PC-9 (cell line): Measurements from ENCODE around the gene ADGRG7. TPM values are rescaled to one million over a fixed set of nuclear protein-coding genes. Genes with fewer than 3 reads are reported as not detected.

ENCODE experiments used
- BruUV-seq: library from RNA; stranded (reverse); fragments of 400-500 nt; replicated peaks from 2 replicates; lab custom pipeline; 2021; lab: Mats Ljungman, UMichigan
- CTCF ChIA-PET: fragments of 300-600 bp; sonication (Branson Sonifier 250); formaldehyde crosslinking; loops from one replicate; lab custom pipeline; 2022; ENCODE audit warnings: antibody characterized with exemption; lab: Charles Lee
- POLR2A ChIA-PET: fragments of 300-600 bp; sonication (Branson Sonifier 250); formaldehyde crosslinking; loops from one replicate; lab custom pipeline; 2022; ENCODE audit warnings: antibody characterized with exemption; ENCODE audit not compliant: unreplicated experiment; lab: Charles Lee
- DNase-seq, 2 experiments: peaks; one replicate each; pipeline versions ENCODE4 v3.0.0 to v3.0.0-alpha.2; 2015 to 2022; ENCODE audit warnings: mixed read lengths in 1 of 2
- H2AFZ ChIP-seq: fragments of 200-600 bp; sonication (generic); 2 replicates; pipeline ENCODE4 v1.8.1; 2017; ENCODE audit warnings: antibody characterized with exemption
- H3F3A ChIP-seq: fragments of 200-600 bp; sonication (generic); 2 replicates; pipeline ENCODE4 v1.8.1; 2017; ENCODE audit warnings: antibody characterized with exemption, mild to moderate bottlenecking, low read depth; ENCODE audit not compliant: insufficient read depth
- H3K27ac ChIP-seq: fragments of 200-600 bp; sonication (generic); 2 replicates; pipeline ENCODE4 v1.6.1; 2016; ENCODE audit warnings: mixed run types
- H3K27me3 ChIP-seq: fragments of 200-600 bp; sonication (generic); 2 replicates; pipeline ENCODE4 v1.6.1; 2016; ENCODE audit warnings: low read depth, mixed run types; ENCODE audit not compliant: insufficient read depth
- H3K36me3 ChIP-seq: fragments of 200-600 bp; sonication (generic); 2 replicates; pipeline ENCODE4 v1.6.1; 2016; ENCODE audit warnings: low read depth, mixed run types
- H3K4me1 ChIP-seq: fragments of 200-600 bp; sonication (generic); replicated peaks from 2 replicates; pipeline ENCODE4 v1.6.1; 2016; ENCODE audit warnings: mixed run types; ENCODE audit not compliant: insufficient read depth
- H3K4me2 ChIP-seq: fragments of 200-600 bp; sonication (generic); 2 replicates; pipeline ENCODE4 v1.6.1; 2017; ENCODE audit warnings: mixed run types
- H3K4me3 ChIP-seq: fragments of 200-600 bp; sonication (generic); 2 replicates; pipeline ENCODE4 v1.6.1; 2016; ENCODE audit warnings: mixed run types
- H3K79me2 ChIP-seq: fragments of 200-600 bp; sonication (generic); 2 replicates; pipeline ENCODE4 v1.6.1; 2017; ENCODE audit warnings: low read depth, mixed run types
- H3K9me2 ChIP-seq: fragments of 200-600 bp; sonication (generic); 2 replicates; pipeline ENCODE4 v1.8.1; 2017; ENCODE audit warnings: mild to moderate bottlenecking; ENCODE audit not compliant: insufficient read depth
- H3K9me3 ChIP-seq: fragments of 200-600 bp; sonication (generic); 2 replicates; pipeline ENCODE4 v1.8.1; 2016; ENCODE audit warnings: low read depth; ENCODE audit not compliant: insufficient read depth
- H4K20me1 ChIP-seq: fragments of 200-600 bp; sonication (generic); 2 replicates; pipeline ENCODE4 v1.8.1; 2017; ENCODE audit not compliant: insufficient read depth
- CTCF ChIP-seq: fragments of 200-600 bp; sonication (generic); conservative IDR thresholded peaks from 2 replicates; pipeline ENCODE4 v1.6.1; 2017; ENCODE audit warnings: mixed run types, antibody characterized with exemption, mild to moderate bottlenecking, moderate library complexity
- EZH2 ChIP-seq: fragments of 200-600 bp; sonication (generic); IDR thresholded peaks from 2 replicates; pipeline ENCODE4 v1.8.0; 2017; ENCODE audit warnings: antibody characterized with exemption, low read depth
- intact Hi-C: fragments of 100-400 bp; cut with micrococcal nuclease; formaldehyde crosslinking; loops from one replicate; pipeline ENCODE4 v1.10.0; 2022; ENCODE audit not compliant: unreplicated experiment
- total RNA-seq: library from RNA; stranded (reverse); gene quantifications from 2 replicates; pipeline ENCODE4 v1.2.3, GENCODE V29; 2021

ADGRG7 gene
- total RNA-seq, 1 experiment from 2014 or later = not detected

GRCh38 chr3:100703865-100704264 is 94.5 kb downstream of the ADGRG7 start:
- H3K27me3 ChIP-seq = no peaks in the 10 kb centered on the region
- no peaks in the 10 kb centered on the region for H3K79me2 ChIP-seq
- H3F3A ChIP-seq = peaks cover 13% of the 10 kb centered on the region
- 0 out of 2 replicates have a peak, but pooled peaks cover 8% of the 10 kb centered on the region for H3K9me3 ChIP-seq
- no peak overlapping the region for H3K4me2 ChIP-seq
- H3K27ac ChIP-seq = no peak overlapping the region
- H4K20me1 ChIP-seq = no peaks in the 10 kb centered on the region
- ChIA-PET CTCF (interaction anchor here (0.5 kb wide), 1 partner anchor 872 kb away, joined by 10 read pairs; no protein-coding TSS in a partner anchor), POLR2A (interaction anchor here (0.6 kb wide), 1 partner anchor 178 kb away, joined by 5 read pairs; no protein-coding TSS in a partner anchor)
- no TSS peak for BruUV-seq
- H3K36me3 ChIP-seq = no peaks in the 10 kb centered on the region
- 0 out of 2 replicates have a peak, but pooled peaks cover 3% of the 10 kb centered on the region for H3K9me2 ChIP-seq
- intact Hi-C loops = no loop called here
- no peak for DNase-seq
- peaks cover 21% of the 10 kb centered on the region for H3K4me1 ChIP-seq
- no peak for TF ChIP-seq CTCF
- TF ChIP-seq EZH2 = no peak
- H2AFZ ChIP-seq = no peak overlapping the region
- H3K4me3 ChIP-seq = no peak overlapping the region

DNA sequence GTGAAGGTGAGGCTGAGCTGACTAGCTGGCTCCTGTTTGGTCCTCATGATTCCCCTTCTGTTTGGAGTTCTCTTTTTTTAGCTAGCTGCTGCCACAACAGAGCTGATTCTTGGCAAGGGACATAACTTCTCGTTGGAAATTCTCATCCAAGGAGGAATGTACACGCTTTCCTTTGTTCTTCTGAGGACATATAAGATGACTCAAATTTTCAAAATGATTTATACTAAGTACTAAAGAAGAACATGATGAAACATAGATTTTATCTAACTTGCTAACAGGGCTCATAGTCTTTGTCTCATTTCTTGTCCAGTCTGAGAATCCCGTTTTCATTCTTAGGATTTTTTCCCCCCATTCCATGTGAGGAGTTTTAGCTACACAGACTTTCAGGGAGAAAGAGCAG is 97.0 kb downstream of the ADGRG7 start:
- no TSS peak for BruUV-seq
- Histone ChIP-seq H3K36me3 (peaks cover 5% of the 10 kb centered on the region), H3K4me1 (peaks cover 27% of the 10 kb centered on the region), H3K9me3 (0 out of 2 replicates have a peak, but pooled peaks cover 8% of the 10 kb centered on the region), H3K79me2 (peaks cover 16% of the 10 kb centered on the region), H4K20me1 (peaks cover 11% of the 10 kb centered on the region), H3F3A (peaks cover 20% of the 10 kb centered on the region), H3K4me3 (no peak overlapping the region), H3K4me2 (no peak overlapping the region), H3K27ac (no peak overlapping the region), H3K27me3 (no peaks in the 10 kb centered on the region), H3K9me2 (0 out of 2 replicates have a peak, but pooled peaks cover 3% of the 10 kb centered on the region), H2AFZ (no peak overlapping the region)
- TF ChIP-seq CTCF (no peak), EZH2 (no peak)
- POLR2A ChIA-PET = no interaction called here
- DNase-seq = no peak
- CTCF ChIA-PET = no interaction called here
- intact Hi-C loops = loop anchor here (5.0 kb wide), 1 partner anchor 244 kb away; no protein-coding TSS in a partner anchor

DNA sequence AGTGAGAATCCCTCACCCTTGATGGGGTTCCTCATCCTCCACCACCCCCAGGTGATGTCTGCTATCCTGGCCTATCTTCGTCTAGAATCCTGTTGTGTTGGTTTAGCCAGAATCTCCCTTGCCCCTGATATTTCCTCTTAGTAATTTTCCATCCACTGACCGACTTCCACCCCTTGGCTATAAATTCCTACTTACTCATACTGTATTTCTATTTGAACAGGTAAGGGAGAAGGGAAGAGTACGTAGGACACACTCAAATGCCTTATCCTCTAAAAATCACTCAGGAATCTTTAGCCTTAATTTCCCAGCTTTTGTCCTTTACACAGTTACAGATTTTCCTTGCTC is 99.2 kb downstream of the ADGRG7 start:
- ChIA-PET CTCF (interaction anchor here (0.6 to 4.1 kb wide), 4 partner anchors 74 to 305 kb away, joined by 3 to 16 read pairs (median 4); no protein-coding TSS in a partner anchor), POLR2A (interaction anchor here (0.5 to 1.0 kb wide), 8 partner anchors 14 to 962 kb away, joined by 3 to 14 read pairs (median 6); no protein-coding TSS in a partner anchor)
- Histone ChIP-seq H3K27ac (peak overlapping the region; percentile 95), H3K4me1 (peaks cover 35% of the 10 kb centered on the region), H3F3A (peaks cover 20% of the 10 kb centered on the region), H3K36me3 (peaks cover 21% of the 10 kb centered on the region), H3K4me2 (peak overlapping the region; percentile 94), H4K20me1 (peaks cover 33% of the 10 kb centered on the region), H3K27me3 (no peaks in the 10 kb centered on the region), H2AFZ (peak overlapping the region; percentile 93), H3K9me3 (no peaks in the 10 kb centered on the region), H3K4me3 (peak overlapping the region; percentile 84), H3K79me2 (peaks cover 38% of the 10 kb centered on the region), H3K9me2 (0 out of 2 replicates have a peak, but pooled peaks cover 3% of the 10 kb centered on the region)
- DNase-seq = peak; percentile 14 to 95
- TSS peak; percentile 94 for BruUV-seq
- intact Hi-C loops = loop anchor here (5.0 kb wide), 1 partner anchor 246 kb away; no protein-coding TSS in a partner anchor
- TF ChIP-seq CTCF (no peak), EZH2 (no peak)
